ENCODE results near the gene RAB31. TPM values are rescaled to one million over a fixed set of nuclear protein-coding genes. Genes with fewer than 3 reads are reported as not detected.

The RAB31 gene
- total and polyA plus RNA-seq, 4 experiments from 2014 or later = 0.07 to 1.8 (median 1.4) TPM

GRCh38 chr18:9738266-9738969 lies 30.3 kb downstream of the RAB31 start:
- Histone ChIP-seq H3K27me3 (ENCODE audit: insufficient read depth, low read length) (no peaks in the 10 kb centered on the region), H3K27ac (ENCODE audit: low read depth, low read length) (no peak overlapping the region), H3K36me3 (ENCODE audit: insufficient read depth, low read length) (no peaks in the 10 kb centered on the region), H3K9me3 (ENCODE audit: control insufficient read depth in 1 of 2, low read length in 2 of 2) (no peaks in the 10 kb centered on the region), H3K4me3 (ENCODE audit: low read length in 2 of 2) (no peak overlapping the region), H3K4me1 (ENCODE audit: insufficient read depth, low read length) (no peaks in the 10 kb centered on the region)
- POLR2A ChIA-PET (ENCODE audit: partially characterized antibody) = no interaction called here
- DNase-seq = no peak
- intact Hi-C loops (cut with micrococcal nuclease) = no loop called here
- Mint-ChIP-seq H3K4me3 (no peak overlapping the region), H3K9me3 (peaks cover 0 to 1% (median 0%) of the 10 kb centered on the region in 8 donors), H3K27me3 (peaks cover 23 to 36% of the 10 kb centered on the region in 2 donors), H3K36me3 (no peaks in the 10 kb centered on the region), H3K27ac (no peak overlapping the region), H3K4me1 (peaks cover 0 to 3% (median under 1%) of the 10 kb centered on the region in 4 donors)
- CTCF ChIA-PET (ENCODE audit: partially characterized antibody) = no interaction called here

GRCh38 chr18:9739516-9739915 lies 31.4 kb downstream of the RAB31 start:
- H3K4me1 Mint-ChIP-seq = no peaks in the 10 kb centered on the region

GRCh38 chr18:9740071-9740470 lies 32.0 kb downstream of the RAB31 start:
- POLR2A ChIA-PET (ENCODE audit: partially characterized antibody) = interaction anchor here (0.8 kb wide), 1 partner anchor 11 kb away, joined by 3 read pairs; no protein-coding TSS in a partner anchor
- DNase-seq = no peak
- no peaks in the 10 kb centered on the region for H3K27me3 ChIP-seq (ENCODE audit: insufficient read depth, low read length)
- peaks cover 26 to 39% of the 10 kb centered on the region in 2 donors for H3K27me3 Mint-ChIP-seq
- intact Hi-C loops (cut with micrococcal nuclease) = no loop called here
- H3K4me1 Mint-ChIP-seq = no peaks in the 10 kb centered on the region
- H3K4me1 ChIP-seq (ENCODE audit: insufficient read depth, low read length) = no peaks in the 10 kb centered on the region
- CTCF ChIA-PET (ENCODE audit: partially characterized antibody) = no interaction called here
- H3K4me3 ChIP-seq (ENCODE audit: low read length in 2 of 2) = no peak overlapping the region
- no peak overlapping the region for H3K4me3 Mint-ChIP-seq
- H3K27ac ChIP-seq (ENCODE audit: low read depth, low read length) = no peak overlapping the region
- no peak overlapping the region for H3K27ac Mint-ChIP-seq
- H3K36me3 Mint-ChIP-seq = no peaks in the 10 kb centered on the region
- no peaks in the 10 kb centered on the region for H3K9me3 Mint-ChIP-seq
- H3K9me3 ChIP-seq (ENCODE audit: control insufficient read depth in 1 of 2, low read length in 2 of 2) = no peaks in the 10 kb centered on the region
- H3K36me3 ChIP-seq (ENCODE audit: insufficient read depth, low read length) = no peaks in the 10 kb centered on the region

More at GRCh38 chr18:9739516-9739915, 31.4 kb downstream of the RAB31 start:
- H3K4me3 Mint-ChIP-seq = no peak overlapping the region
- ChIA-PET POLR2A (ENCODE audit: partially characterized antibody) (interaction anchor here (0.8 kb wide), 1 partner anchor 11 kb away, joined by 3 read pairs; no protein-coding TSS in a partner anchor), CTCF (ENCODE audit: partially characterized antibody) (no interaction called here)
- DNase-seq = no peak
- H3K27me3 Mint-ChIP-seq = peaks cover 26 to 38% of the 10 kb centered on the region in 2 donors
- H3K27ac Mint-ChIP-seq = no peak overlapping the region
- Histone ChIP-seq H3K27ac (ENCODE audit: low read depth, low read length) (no peak overlapping the region), H3K27me3 (ENCODE audit: insufficient read depth, low read length) (no peaks in the 10 kb centered on the region), H3K9me3 (ENCODE audit: control insufficient read depth in 1 of 2, low read length in 2 of 2) (no peaks in the 10 kb centered on the region), H3K4me3 (ENCODE audit: low read length in 2 of 2) (no peak overlapping the region), H3K36me3 (ENCODE audit: insufficient read depth, low read length) (no peaks in the 10 kb centered on the region), H3K4me1 (ENCODE audit: insufficient read depth, low read length) (no peaks in the 10 kb centered on the region)
- no peaks in the 10 kb centered on the region for H3K9me3 Mint-ChIP-seq
- intact Hi-C loops (cut with micrococcal nuclease) = no loop called here
- H3K36me3 Mint-ChIP-seq = no peaks in the 10 kb centered on the region

GRCh38 chr18:9741406-9741792 lies 33.3 kb downstream of the RAB31 start:
- no peak for DNase-seq
- Histone ChIP-seq H3K4me1 (ENCODE audit: insufficient read depth, low read length) (no peaks in the 10 kb centered on the region), H3K9me3 (ENCODE audit: control insufficient read depth in 1 of 2, low read length in 2 of 2) (no peaks in the 10 kb centered on the region), H3K27me3 (ENCODE audit: insufficient read depth, low read length) (no peaks in the 10 kb centered on the region), H3K27ac (ENCODE audit: low read depth, low read length) (no peak overlapping the region), H3K4me3 (ENCODE audit: low read length in 2 of 2) (no peak overlapping the region), H3K36me3 (ENCODE audit: insufficient read depth, low read length) (no peaks in the 10 kb centered on the region)
- no peak overlapping the region for H3K27ac Mint-ChIP-seq
- intact Hi-C loops (cut with micrococcal nuclease) = no loop called here
- no peaks in the 10 kb centered on the region for H3K9me3 Mint-ChIP-seq
- ChIA-PET CTCF (ENCODE audit: partially characterized antibody) (no interaction called here), POLR2A (ENCODE audit: partially characterized antibody) (no interaction called here)
- peaks cover 22 to 42% of the 10 kb centered on the region in 2 donors for H3K27me3 Mint-ChIP-seq
- no peak overlapping the region for H3K4me3 Mint-ChIP-seq
- no peaks in the 10 kb centered on the region for H3K4me1 Mint-ChIP-seq
- no peaks in the 10 kb centered on the region for H3K36me3 Mint-ChIP-seq

GRCh38 chr18:9741793-9742523 lies 33.9 kb downstream of the RAB31 start:
- Histone ChIP-seq H3K4me3 (ENCODE audit: low read length in 2 of 2) (no peak overlapping the region), H3K9me3 (ENCODE audit: control insufficient read depth in 1 of 2, low read length in 2 of 2) (no peaks in the 10 kb centered on the region), H3K4me1 (ENCODE audit: insufficient read depth, low read length) (no peaks in the 10 kb centered on the region), H3K27ac (ENCODE audit: low read depth, low read length) (no peak overlapping the region), H3K27me3 (ENCODE audit: insufficient read depth, low read length) (no peaks in the 10 kb centered on the region), H3K36me3 (ENCODE audit: insufficient read depth, low read length) (no peaks in the 10 kb centered on the region)
- CTCF ChIA-PET (ENCODE audit: partially characterized antibody) = no interaction called here
- Mint-ChIP-seq H3K36me3 (no peaks in the 10 kb centered on the region), H3K4me3 (no peak overlapping the region), H3K9me3 (no peaks in the 10 kb centered on the region), H3K4me1 (no peaks in the 10 kb centered on the region), H3K27ac (no peak overlapping the region), H3K27me3 (peaks cover 22 to 42% of the 10 kb centered on the region in 2 donors)
- no peak for DNase-seq
- POLR2A ChIA-PET (ENCODE audit: partially characterized antibody) = no interaction called here
- intact Hi-C loops (cut with micrococcal nuclease) = no loop called here

GRCh38 chr18:9742524-9743131 lies 34.5 kb downstream of the RAB31 start:
- Mint-ChIP-seq H3K36me3 (no peaks in the 10 kb centered on the region), H3K27me3 (peaks cover 22 to 39% of the 10 kb centered on the region in 2 donors), H3K27ac (no peak overlapping the region), H3K9me3 (no peaks in the 10 kb centered on the region), H3K4me3 (no peak overlapping the region), H3K4me1 (no peaks in the 10 kb centered on the region)
- H3K27me3 ChIP-seq (ENCODE audit: insufficient read depth, low read length) = no peaks in the 10 kb centered on the region
- H3K4me1 ChIP-seq (ENCODE audit: insufficient read depth, low read length) = no peaks in the 10 kb centered on the region
- H3K9me3 ChIP-seq (ENCODE audit: control insufficient read depth in 1 of 2, low read length in 2 of 2) = no peaks in the 10 kb centered on the region
- no peaks in the 10 kb centered on the region for H3K36me3 ChIP-seq (ENCODE audit: insufficient read depth, low read length)
- intact Hi-C loops (cut with micrococcal nuclease) = no loop called here
- ChIA-PET CTCF (ENCODE audit: partially characterized antibody) (no interaction called here), POLR2A (ENCODE audit: partially characterized antibody) (no interaction called here)
- no peak overlapping the region for H3K4me3 ChIP-seq (ENCODE audit: low read length in 2 of 2)
- DNase-seq = no peak
- H3K27ac ChIP-seq (ENCODE audit: low read depth, low read length) = no peak overlapping the region

- no peaks in the 10 kb centered on the region for H3K36me3 Mint-ChIP-seq
- no peaks in the 10 kb centered on the region for H3K4me1 ChIP-seq (ENCODE audit: insufficient read depth, low read length)
- no peak overlapping the region for H3K27ac Mint-ChIP-seq
- no peaks in the 10 kb centered on the region for H3K27me3 ChIP-seq (ENCODE audit: insufficient read depth, low read length)
- no peak overlapping the region for H3K4me3 ChIP-seq (ENCODE audit: low read length in 2 of 2)
- CTCF ChIA-PET (ENCODE audit: partially characterized antibody) = no interaction called here
- POLR2A ChIA-PET (ENCODE audit: partially characterized antibody) = no interaction called here
- H3K9me3 Mint-ChIP-seq = no peaks in the 10 kb centered on the region
- no peak overlapping the region for H3K27ac ChIP-seq (ENCODE audit: low read depth, low read length)
- H3K4me1 Mint-ChIP-seq = no peaks in the 10 kb centered on the region
- intact Hi-C loops (cut with micrococcal nuclease) = no loop called here
- no peaks in the 10 kb centered on the region for H3K36me3 ChIP-seq (ENCODE audit: insufficient read depth, low read length)
- H3K4me3 Mint-ChIP-seq = no peak overlapping the region
- no peaks in the 10 kb centered on the region for H3K9me3 ChIP-seq (ENCODE audit: control insufficient read depth in 1 of 2, low read length in 2 of 2)
- peaks cover 22 to 36% of the 10 kb centered on the region in 2 donors for H3K27me3 Mint-ChIP-seq
- DNase-seq = no peak
Observed at GRCh38 chr18:9743200-9744016, 35.3 kb downstream of the RAB31 start.

Measured in CD4-positive, alpha-beta memory T cell (primary cell).